HG03039 (cell line): Measurements from ENCODE around the gene BEST1.
"Not testable (repeated sequence)": the region's sequence is repeated elsewhere in the genome, so short reads cannot be mapped to it uniquely, and the experiment has no call there.

Experiments used
- ATAC-seq: cut with Tn5 transposase; IDR thresholded peaks from one replicate; pipeline ENCODE4 v1.9.1; 2021; ENCODE audit warnings: mild to moderate bottlenecking, moderate library complexity; ENCODE audit not compliant: unreplicated experiment

The BEST1 gene

GRCh38 chr11:61962213-61963015 is 12.3 kb downstream of the BEST1 start:
- no peak for ATAC-seq

GRCh38 chr11:61963016-61963281 is 12.8 kb downstream of the BEST1 start:
- ATAC-seq = no peak

- ATAC-seq = no peak
Measured at GRCh38 chr11:61963282-61964057, 13.3 kb downstream of the BEST1 start.

- no peak for ATAC-seq
Measured at GRCh38 chr11:61964058-61964665, 14.0 kb downstream of the BEST1 start.

- not testable (repeated sequence) for ATAC-seq
Measured at GRCh38 chr11:61964666-61965271, 14.6 kb downstream of the BEST1 start.

- no peak for ATAC-seq
Measured at GRCh38 chr11:61966734-61967115, 16.6 kb downstream of the BEST1 start.

GRCh38 chr11:61967116-61967923 is 17.2 kb downstream of the BEST1 start, which contains the start of gene FTH1:
Gene FTH1 (minus strand): TSS chr11:61967634. CDS start chr11:61967425, 209 bp downstream.
- peak; percentile 48 for ATAC-seq

- peak; percentile 18 for ATAC-seq
Measured at GRCh38 chr11:61967924-61968757, 18.0 kb downstream of the BEST1 start.

GRCh38 chr11:61968758-61969390 is 18.7 kb downstream of the BEST1 start:
- ATAC-seq = no peak

GRCh38 chr11:61969391-61969758 is 19.2 kb downstream of the BEST1 start:
- ATAC-seq = no peak

- ATAC-seq = no peak
Measured at GRCh38 chr11:61969838-61970662, 19.9 kb downstream of the BEST1 start.

GRCh38 chr11:61971248-61972111 is 21.3 kb downstream of the BEST1 start:
- ATAC-seq = no peak

- no peak for ATAC-seq
Measured at GRCh38 chr11:61972112-61972671, 22.0 kb downstream of the BEST1 start.

GRCh38 chr11:61972672-61973475 is 22.7 kb downstream of the BEST1 start:
- ATAC-seq = no peak

GRCh38 chr11:61973476-61974162 is 23.5 kb downstream of the BEST1 start:
- no peak for ATAC-seq
